K562 (cell line): ENCODE measurements around the gene PDE4D. TPM values are rescaled to one million over a fixed set of nuclear protein-coding genes. Genes with fewer than 3 reads are reported as not detected.

ENCODE experiments used
- ATAC-seq: fragments of 200-7000 bp; cut with Tn5 transposase; 3 replicates; pipeline ENCODE4 v1.9.1; 2020; ENCODE audit warnings: moderate library complexity
- BruUV-seq: library from RNA; stranded (reverse); fragments of 400-500 nt; replicated peaks from 2 replicates; lab custom pipeline; 2021; lab: Mats Ljungman, UMichigan
- CTCF ChIA-PET: fragments of 300-600 bp; formaldehyde crosslinking; extraction: SDS; loops from one replicate; lab custom pipeline; 2021; ENCODE audit warnings: low intra/inter-chr PET ratio; lab: Yijun Ruan, JAX
- POLR2A ChIA-PET: fragments of 300-600, 350-650 bp; sonication (Branson Sonifier 250); formaldehyde crosslinking; extraction: SDS; loops from one replicate; lab custom pipeline; 2021; ENCODE audit warnings: antibody characterized with exemption, inconsistent platforms; lab: Yijun Ruan, JAX
- DNase-seq, 4 experiments: peaks; one replicate each; pipeline versions ENCODE4 v3.0.0 to v3.0.0-alpha.2; 2011 to 2018; ENCODE audit warnings: low spot score in 3 of 4, mixed read lengths in 3 of 4; ENCODE audit errors: extremely low read depth in 1 of 4
- FAIRE-seq: peaks from 2 replicates; lab custom pipeline; 2011; peaks lifted over from hg19 to GRCh38; lab: Jason Lieb, UNC
- H2AFZ ChIP-seq: 2 replicates; pipeline ENCODE4 v1.6.0; 2011; ENCODE audit warnings: low read depth, low read length, control low read depth, inconsistent platforms
- H3K27ac ChIP-seq: fragments of 200-600 bp; 3 replicates; pipeline ENCODE4 v1.8.0; 2011; ENCODE audit warnings: low read depth, mild to moderate bottlenecking, control low read depth, inconsistent platforms, low read length, moderate library complexity, mixed read lengths; ENCODE audit errors: extremely low read depth
- H3K27me3 ChIP-seq, 2 experiments: fragments of 300-600 bp in 1 of 2; 2 replicates in 1 of 2; 3 replicates in 1 of 2; pipeline versions ENCODE4 v1.6.0 to v1.8.0; 2011; ENCODE audit warnings: inconsistent platforms in 2 of 2, low read length in 2 of 2, mild to moderate bottlenecking in 1 of 2, mixed read lengths in 1 of 2, moderate library complexity in 1 of 2; ENCODE audit not compliant: control insufficient read depth in 2 of 2, insufficient read depth in 2 of 2
- H3K36me3 ChIP-seq: fragments of 300-600 bp; 3 replicates; pipeline ENCODE4 v1.8.0; 2011; ENCODE audit warnings: mild to moderate bottlenecking, low read length, inconsistent platforms; ENCODE audit not compliant: control insufficient read depth, insufficient read depth
- H3K4me1 ChIP-seq, 2 experiments: fragments of 200-600 bp in 1 of 2; replicated peaks in 1 of 2; 2 replicates in 1 of 2; 3 replicates in 1 of 2; pipeline versions ENCODE4 v1.5.1 to v1.8.0; 2011; ENCODE audit warnings: inconsistent platforms in 2 of 2, low read length in 2 of 2, mild to moderate bottlenecking in 1 of 2, mixed read lengths in 1 of 2, moderate library complexity in 1 of 2; ENCODE audit not compliant: control insufficient read depth in 2 of 2, insufficient read depth in 2 of 2
- H3K4me2 ChIP-seq: 2 replicates; pipeline ENCODE4 v1.6.1; 2011; ENCODE audit warnings: low read length, control low read depth, inconsistent platforms, mixed read lengths; ENCODE audit not compliant: insufficient read depth
- H3K4me3 ChIP-seq: fragments of 200-600 bp; sonication (generic), shearing (Covaris generic); 2 replicates; pipeline ENCODE4 v1.5.1; 2016; ENCODE audit warnings: control low read depth, inconsistent platforms
- H3K79me2 ChIP-seq: fragments of 200-600 bp; 3 replicates; pipeline ENCODE4 v1.8.0; 2011; ENCODE audit warnings: low read length, inconsistent platforms; ENCODE audit not compliant: control insufficient read depth, insufficient read depth
- H3K9ac ChIP-seq, 2 experiments: 2 replicates each; pipeline versions ENCODE4 v1.6.0 to v1.6.1; 2011; ENCODE audit warnings: low read depth in 2 of 2, low read length in 2 of 2, control low read depth in 1 of 2, inconsistent platforms in 1 of 2, mild to moderate bottlenecking in 1 of 2, mixed read lengths in 1 of 2; ENCODE audit not compliant: insufficient read depth in 1 of 2
- H3K9me1 ChIP-seq: one replicate; pipeline ENCODE4 v1.6.0; 2011; ENCODE audit warnings: inconsistent platforms, mild to moderate bottlenecking, low read length, moderate library complexity; ENCODE audit not compliant: control insufficient read depth, insufficient read depth
- H3K9me3 ChIP-seq: replicated peaks from 2 replicates; pipeline ENCODE4 v1.5.1; 2011; ENCODE audit warnings: low read depth, low read length, inconsistent platforms; ENCODE audit not compliant: control insufficient read depth, insufficient read depth
- H4K20me1 ChIP-seq: replicated peaks from 2 replicates; pipeline ENCODE4 v1.6.1; 2011; ENCODE audit warnings: low read length, inconsistent platforms, mixed read lengths; ENCODE audit not compliant: control insufficient read depth, insufficient read depth
- BRD4 ChIP-seq: fragments of 200-600 bp; sonication (generic); IDR thresholded peaks from 2 replicates; pipeline ENCODE4 v1.6.1; 2017; ENCODE audit warnings: inconsistent platforms
- FOXP1 ChIP-seq: sonication (generic); formaldehyde crosslinking; IDR thresholded peaks from 2 replicates; pipeline ENCODE4 v1.8.0; 2022; ENCODE audit warnings: mild to moderate bottlenecking, missing genetic modification reagents
- JUNB ChIP-seq: fragments of 450-650 bp; formaldehyde crosslinking; conservative IDR thresholded peaks from 2 replicates; pipeline ENCODE4 v1.4.0; 2020; ENCODE audit warnings: mild to moderate bottlenecking
- MTA3 ChIP-seq: fragments of 450-650 bp; formaldehyde crosslinking; IDR thresholded peaks from 2 replicates; pipeline ENCODE4 v1.6.1; 2017; ENCODE audit warnings: mild to moderate bottlenecking, borderline replicate concordance
- NFIX ChIP-seq: fragments of 250-450 bp; sonication (Bioruptor Pico); IDR thresholded peaks from 2 replicates; pipeline ENCODE4 v1.4.0; 2020; ENCODE audit warnings: low read depth, mild to moderate bottlenecking, moderate library complexity
- YBX1 ChIP-seq: fragments of 450-650 bp; IDR thresholded peaks from 2 replicates; pipeline ENCODE4 v1.7.1; 2016; ENCODE audit warnings: mild to moderate bottlenecking
- ZC3H11A ChIP-seq: IDR thresholded peaks from 2 replicates; pipeline ENCODE4 v1.6.1; 2012; ENCODE audit warnings: low read depth, low read length, improper control_type of control experiment
- WGBS: fragments of 100-300 bp; shearing (Covaris generic); methylation state at CpG from one replicate; pipeline ENCODE4 v1.1.6; 2016; ENCODE audit warnings: low coverage, mixed read lengths; ENCODE audit not compliant: insufficient coverage; ENCODE audit errors: missing lambda C conversion rate; 5-methylcytosine and 5-hydroxymethylcytosine counted together
- in situ Hi-C: fragments of 300-500 bp; cut with MboI; formaldehyde crosslinking; loops from 4 replicates; pipeline ENCODE4 v1.15.0; 2018; ENCODE audit warnings: inconsistent platforms, mixed read lengths
- intact Hi-C: fragments of 100-400 bp; cut with micrococcal nuclease; formaldehyde crosslinking; loops from 2 replicates; pipeline ENCODE4 v1.14.2; 2022
- polyA plus RNA-seq, 8 experiments: library from polyadenylated mRNA; depleted of rRNA in 4 of 8; stranded (reverse) in 5 of 8; unstranded in 3 of 8; fragments of >200 nt; fragmentation: Nextera tagmentation in 2 of 8; fragmentation: Illumina TruSeq in 1 of 8; extraction: Ambion mirVana in 2 of 8; extraction: Trizol in 1 of 8; gene quantifications; 2 replicates each; pipeline versions ENCODE4 v1.2.1 to v1.2.3, GENCODE V29; 2011 to 2014; ENCODE audit warnings: inconsistent platforms in 1 of 8, missing spikeins in 1 of 8
- total RNA-seq, 7 experiments: library from RNA; depleted of rRNA in 6 of 7; stranded (reverse); fragments of >200 nt in 6 of 7; fragmentation: Illumina TruSeq in 2 of 7; extraction: Trizol in 2 of 7; gene quantifications; 2 replicates each; pipeline versions ENCODE4 v1.2.1 to v1.2.3, GENCODE V29; 2011 to 2021; ENCODE audit warnings: low replicate concordance in 1 of 7
- TF ChIP-seq, protein P1 (sequence below): fragments of 450-650 bp; IDR thresholded peaks from 2 replicates; pipeline ENCODE4 v1.6.1; 2016; ENCODE audit warnings: mild to moderate bottlenecking
- TF ChIP-seq, protein P2 (sequence below), 2 experiments: fragments of 450-650 bp; conservative IDR thresholded peaks; 2 replicates each; pipeline ENCODE4 v1.6.1; 2017; ENCODE audit warnings: mild to moderate bottlenecking in 2 of 2, moderate library complexity in 2 of 2

PDE4D gene
- total and polyA plus RNA-seq, 9 of the 15 experiments (the other 6 are each of a cell fraction or from before 2014, with no cell fraction given): 0.04 to 0.46 (median 0.13) TPM

DNA sequence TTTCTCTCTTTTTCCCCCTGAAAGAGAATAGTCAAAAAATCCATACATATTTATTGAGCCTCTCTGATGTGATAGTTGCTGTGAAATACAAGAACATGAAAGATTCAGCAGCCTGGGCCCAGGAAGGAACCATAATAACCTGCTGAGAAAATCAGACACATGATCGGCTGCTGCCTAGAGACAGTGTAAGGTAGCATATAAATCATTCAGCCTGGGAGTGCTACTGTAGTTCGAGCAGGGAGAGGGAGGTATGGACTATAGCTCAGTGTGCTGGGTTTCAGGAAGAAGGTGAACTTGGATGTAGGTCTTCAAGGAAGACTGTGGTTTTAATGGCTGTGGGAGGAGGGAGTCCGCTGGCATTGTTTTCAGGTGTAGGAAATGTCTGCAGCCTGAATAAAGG, 841.6 kb downstream of the PDE4D start:
- 0% methylated on average over 3 of the region's 3 CpGs for WGBS
- in situ Hi-C loops: no loop called here
- POLR2A ChIA-PET: no interaction called here

More for the DNA sequence above, 841.6 kb downstream of the PDE4D start:
- Histone ChIP-seq H4K20me1 (no peaks in the 10 kb centered on the region), H3K4me3 (no peak overlapping the region), H3K4me2 (no peak overlapping the region), H3K79me2 (no peaks in the 10 kb centered on the region), H3K9me1 (no peaks in the 10 kb centered on the region), H3K27me3 (no peaks in the 10 kb centered on the region), H3K4me1 (no peaks in the 10 kb centered on the region), H3K9me3 (no peaks in the 10 kb centered on the region), H3K9ac (no peak overlapping the region), H3K27ac (no peak overlapping the region), H3K36me3 (no peaks in the 10 kb centered on the region), H2AFZ (no peak overlapping the region)
- CTCF ChIA-PET: no interaction called here
- DNase-seq (no peak), ATAC-seq (no peak), FAIRE-seq (no peak)
- intact Hi-C loops: no loop called here
- TF ChIP-seq, protein P1, sequence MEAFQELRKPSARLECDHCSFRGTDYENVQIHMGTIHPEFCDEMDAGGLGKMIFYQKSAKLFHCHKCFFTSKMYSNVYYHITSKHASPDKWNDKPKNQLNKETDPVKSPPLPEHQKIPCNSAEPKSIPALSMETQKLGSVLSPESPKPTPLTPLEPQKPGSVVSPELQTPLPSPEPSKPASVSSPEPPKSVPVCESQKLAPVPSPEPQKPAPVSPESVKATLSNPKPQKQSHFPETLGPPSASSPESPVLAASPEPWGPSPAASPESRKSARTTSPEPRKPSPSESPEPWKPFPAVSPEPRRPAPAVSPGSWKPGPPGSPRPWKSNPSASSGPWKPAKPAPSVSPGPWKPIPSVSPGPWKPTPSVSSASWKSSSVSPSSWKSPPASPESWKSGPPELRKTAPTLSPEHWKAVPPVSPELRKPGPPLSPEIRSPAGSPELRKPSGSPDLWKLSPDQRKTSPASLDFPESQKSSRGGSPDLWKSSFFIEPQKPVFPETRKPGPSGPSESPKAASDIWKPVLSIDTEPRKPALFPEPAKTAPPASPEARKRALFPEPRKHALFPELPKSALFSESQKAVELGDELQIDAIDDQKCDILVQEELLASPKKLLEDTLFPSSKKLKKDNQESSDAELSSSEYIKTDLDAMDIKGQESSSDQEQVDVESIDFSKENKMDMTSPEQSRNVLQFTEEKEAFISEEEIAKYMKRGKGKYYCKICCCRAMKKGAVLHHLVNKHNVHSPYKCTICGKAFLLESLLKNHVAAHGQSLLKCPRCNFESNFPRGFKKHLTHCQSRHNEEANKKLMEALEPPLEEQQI: no peak
- TF ChIP-seq, protein P2, sequence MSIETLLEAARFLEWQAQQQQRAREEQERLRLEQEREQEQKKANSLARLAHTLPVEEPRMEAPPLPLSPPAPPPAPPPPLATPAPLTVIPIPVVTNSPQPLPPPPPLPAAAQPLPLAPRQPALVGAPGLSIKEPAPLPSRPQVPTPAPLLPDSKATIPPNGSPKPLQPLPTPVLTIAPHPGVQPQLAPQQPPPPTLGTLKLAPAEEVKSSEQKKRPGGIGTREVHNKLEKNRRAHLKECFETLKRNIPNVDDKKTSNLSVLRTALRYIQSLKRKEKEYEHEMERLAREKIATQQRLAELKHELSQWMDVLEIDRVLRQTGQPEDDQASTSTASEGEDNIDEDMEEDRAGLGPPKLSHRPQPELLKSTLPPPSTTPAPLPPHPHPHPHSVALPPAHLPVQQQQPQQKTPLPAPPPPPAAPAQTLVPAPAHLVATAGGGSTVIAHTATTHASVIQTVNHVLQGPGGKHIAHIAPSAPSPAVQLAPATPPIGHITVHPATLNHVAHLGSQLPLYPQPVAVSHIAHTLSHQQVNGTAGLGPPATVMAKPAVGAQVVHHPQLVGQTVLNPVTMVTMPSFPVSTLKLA (conservative IDR thresholded peaks at IDR 0.05): no peak
- TF ChIP-seq FOXP1 (CRISPR knock-in tag) (no peak), NFIX (CRISPR knock-in tag) (no peak), MTA3 (no peak), JUNB (no peak), YBX1 (no peak), BRD4 (no peak), ZC3H11A (no peak)
- no TSS peak for BruUV-seq
